BLaER1 (cell line): Measurements from ENCODE around the gene ZNF335.

Experiments used
- H3K27ac ChIP-seq: shearing (Covaris generic); formaldehyde crosslinking; 2 replicates; pipeline ENCODE4 v1.8.1; 2022
- H3K27me3 ChIP-seq: shearing (Covaris generic); formaldehyde crosslinking; 2 replicates; pipeline ENCODE4 v1.8.1; 2022
- H3K36me3 ChIP-seq: shearing (Covaris generic); formaldehyde crosslinking; 2 replicates; pipeline ENCODE4 v1.8.1; 2022
- H3K4me1 ChIP-seq: shearing (Covaris generic); formaldehyde crosslinking; 2 replicates; pipeline ENCODE4 v1.8.1; 2022
- H3K4me2 ChIP-seq: shearing (Covaris generic); formaldehyde crosslinking; 2 replicates; pipeline ENCODE4 v1.8.1; 2022
- H3K4me3 ChIP-seq: shearing (Covaris generic); formaldehyde crosslinking; 2 replicates; pipeline ENCODE4 v1.8.1; 2022
- H3K9ac ChIP-seq: shearing (Covaris generic); formaldehyde crosslinking; 2 replicates; pipeline ENCODE4 v1.8.1; 2022
- H3K9me3 ChIP-seq: shearing (Covaris generic); formaldehyde crosslinking; 2 replicates; pipeline ENCODE4 v1.8.1; 2022
- H4K20me1 ChIP-seq: shearing (Covaris generic); formaldehyde crosslinking; 2 replicates; pipeline ENCODE4 v1.8.1; 2022
- Cebpa-rat ChIP-seq: shearing (Covaris generic); IDR thresholded peaks from 2 replicates; pipeline ENCODE4 v1.8.1; 2022

Gene ZNF335

DNA sequence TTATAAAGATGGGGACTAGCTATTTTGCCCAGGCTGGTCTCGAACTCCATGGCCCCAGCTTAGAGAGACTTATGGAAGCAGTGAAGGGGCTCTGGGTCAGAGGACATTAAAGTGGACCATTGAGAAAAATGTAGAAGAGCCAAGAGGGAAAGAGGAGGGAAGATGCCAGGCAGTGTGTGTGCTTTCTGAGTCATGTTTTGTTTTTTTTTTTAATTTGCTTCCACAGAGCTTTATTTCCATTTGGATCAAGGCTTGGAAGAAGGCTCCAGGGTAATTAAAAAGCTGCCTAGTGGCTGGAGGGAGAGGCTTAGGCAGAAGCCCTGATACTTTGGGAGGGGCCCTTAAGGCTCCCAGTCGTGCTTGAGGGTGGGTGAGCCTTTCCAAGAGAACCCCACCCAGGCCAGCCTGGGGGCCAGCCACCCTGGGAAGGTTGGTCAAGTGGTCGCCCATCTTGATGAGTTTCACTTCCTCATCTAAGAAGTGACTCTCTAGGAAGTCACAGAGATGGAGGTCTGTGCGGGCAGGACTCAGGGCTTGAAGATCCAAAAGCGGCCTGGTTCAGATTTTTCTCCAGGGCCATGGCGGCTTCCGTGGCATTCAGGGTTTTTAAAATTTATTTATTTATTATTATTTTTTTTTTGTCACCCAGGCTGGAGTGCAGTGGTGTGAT is 3.0 kb upstream of the ZNF335 start:
- Histone ChIP-seq H3K27me3 (no peaks in the 10 kb centered on the region), H3K9me3 (no peaks in the 10 kb centered on the region), H3K27ac (no peak overlapping the region), H3K36me3 (no peaks in the 10 kb centered on the region), H3K4me3 (no peak overlapping the region), H3K4me2 (peak overlapping the region; percentile 16; the same call in 1 of the 2 replicates), H4K20me1 (peaks cover 7% of the 10 kb centered on the region; the same call in 1 of the 2 replicates), H3K9ac (0 out of 2 replicates have a peak overlapping the region, but pooled peaks have one; percentile 4), H3K4me1 (peaks cover 26% of the 10 kb centered on the region)
- TF ChIP-seq Cebpa-rat, result no peak

DNA sequence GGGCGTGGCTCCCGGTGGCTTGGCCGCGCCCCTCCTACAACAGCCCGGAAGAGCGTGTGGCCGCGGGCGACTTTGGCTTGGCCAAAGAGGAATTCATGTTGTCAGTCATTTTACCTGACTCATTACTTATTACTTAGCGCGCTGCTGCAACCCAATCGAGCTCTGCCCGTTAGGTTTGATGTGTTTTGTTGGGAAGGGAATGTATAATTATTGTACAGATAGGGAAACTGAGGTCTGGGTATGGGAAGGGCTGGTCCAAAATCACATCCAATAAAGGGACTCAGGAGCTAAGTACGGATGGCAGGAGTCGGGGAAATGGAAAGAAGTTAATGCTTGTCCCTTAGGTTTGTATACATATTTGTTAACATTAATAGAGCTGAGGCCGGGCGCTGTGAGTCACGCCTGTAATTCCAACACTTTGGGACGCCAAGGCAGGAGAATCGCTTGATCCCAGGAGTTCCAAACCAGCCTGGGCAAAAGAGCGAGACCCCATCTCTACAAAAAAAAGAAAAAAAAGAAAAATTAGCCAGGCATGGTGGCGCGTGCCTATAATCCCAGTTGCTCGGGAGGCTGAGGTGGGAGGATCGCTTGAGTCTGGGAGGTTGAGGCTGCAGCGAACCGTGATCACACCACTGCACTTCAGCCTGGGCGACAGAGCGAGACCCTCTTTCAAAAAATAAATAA is 639 bp upstream of the ZNF335 start:
- H3K36me3 ChIP-seq, result peaks cover 21% of the 10 kb centered on the region
- peaks cover 19% of the 10 kb centered on the region for H4K20me1 ChIP-seq
- peak overlapping the region; percentile 100 for H3K9ac ChIP-seq
- H3K27ac ChIP-seq, result peak overlapping the region; percentile 100
- H3K27me3 ChIP-seq, result no peaks in the 10 kb centered on the region
- no peak for TF ChIP-seq Cebpa-rat
- H3K4me2 ChIP-seq, result peak overlapping the region; percentile 97
- H3K4me1 ChIP-seq, result peaks cover 33% of the 10 kb centered on the region
- peak overlapping the region; percentile 85 for H3K4me3 ChIP-seq
- no peaks in the 10 kb centered on the region for H3K9me3 ChIP-seq

DNA sequence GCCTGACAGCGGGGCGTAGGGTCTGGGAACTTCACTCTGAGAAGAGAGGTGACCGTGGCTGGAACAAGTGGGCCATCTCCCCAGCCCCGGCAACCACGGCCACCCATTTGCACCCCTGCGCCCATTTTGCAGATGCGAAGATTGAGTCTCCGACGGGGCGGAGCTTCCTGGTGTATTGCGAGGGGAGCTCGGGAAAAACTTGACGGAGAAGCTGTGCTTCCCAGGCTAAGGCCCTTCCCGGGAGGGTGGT is 653 bp downstream of the ZNF335 start:
- Histone ChIP-seq H3K9ac (peak overlapping the region; percentile 100), H4K20me1 (peaks cover 19% of the 10 kb centered on the region), H3K4me2 (peak overlapping the region; percentile 97), H3K4me1 (peaks cover 33% of the 10 kb centered on the region), H3K4me3 (peak overlapping the region; percentile 85), H3K36me3 (peaks cover 34% of the 10 kb centered on the region), H3K9me3 (no peaks in the 10 kb centered on the region), H3K27ac (peak overlapping the region; percentile 100), H3K27me3 (no peaks in the 10 kb centered on the region)
- no peak for TF ChIP-seq Cebpa-rat

DNA sequence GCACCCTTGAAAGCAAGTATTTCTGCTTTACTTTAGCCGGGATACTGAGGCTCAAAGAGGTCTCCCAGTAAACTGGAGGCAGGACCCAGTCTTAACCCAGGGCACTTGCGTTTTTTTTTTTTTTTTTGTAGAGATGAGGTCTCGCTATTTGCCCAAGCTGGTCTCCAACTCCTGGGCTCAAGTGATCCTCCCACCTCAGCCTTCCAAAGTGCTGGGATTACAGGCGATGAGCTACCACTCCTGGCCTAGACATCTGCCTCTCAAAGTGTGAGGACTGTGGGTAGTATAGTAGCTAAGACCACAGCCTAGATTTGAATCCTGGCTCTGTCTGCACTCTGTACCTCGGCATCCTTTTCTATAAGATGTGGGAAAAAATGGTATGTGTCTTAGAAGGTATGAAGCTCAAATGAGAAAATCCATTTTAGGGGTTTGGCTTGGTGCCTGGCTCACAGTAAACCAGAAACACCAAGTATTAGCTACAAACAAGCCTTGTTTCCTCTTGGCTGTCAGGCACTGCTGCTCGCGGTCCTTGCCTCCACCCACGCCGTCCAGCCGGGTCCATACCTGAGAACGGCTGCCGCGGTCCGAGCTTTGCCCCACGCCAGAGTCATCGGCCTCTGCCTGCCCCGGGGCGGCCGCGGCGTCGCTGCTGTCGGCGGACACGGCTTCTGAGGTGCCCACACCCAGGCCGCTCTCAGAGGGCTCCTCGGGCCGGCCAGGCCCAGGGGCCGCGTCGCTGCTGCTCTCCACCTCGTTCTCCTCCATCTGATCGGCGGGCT is 1.2 kb downstream of the ZNF335 start:
- Histone ChIP-seq H4K20me1 (peaks cover 19% of the 10 kb centered on the region), H3K4me3 (peak overlapping the region; percentile 85), H3K9ac (peak overlapping the region; percentile 100), H3K27ac (peak overlapping the region; percentile 100), H3K36me3 (peaks cover 37% of the 10 kb centered on the region), H3K27me3 (no peaks in the 10 kb centered on the region), H3K4me1 (peaks cover 33% of the 10 kb centered on the region), H3K4me2 (peak overlapping the region; percentile 97), H3K9me3 (no peaks in the 10 kb centered on the region)
- no peak for TF ChIP-seq Cebpa-rat

DNA sequence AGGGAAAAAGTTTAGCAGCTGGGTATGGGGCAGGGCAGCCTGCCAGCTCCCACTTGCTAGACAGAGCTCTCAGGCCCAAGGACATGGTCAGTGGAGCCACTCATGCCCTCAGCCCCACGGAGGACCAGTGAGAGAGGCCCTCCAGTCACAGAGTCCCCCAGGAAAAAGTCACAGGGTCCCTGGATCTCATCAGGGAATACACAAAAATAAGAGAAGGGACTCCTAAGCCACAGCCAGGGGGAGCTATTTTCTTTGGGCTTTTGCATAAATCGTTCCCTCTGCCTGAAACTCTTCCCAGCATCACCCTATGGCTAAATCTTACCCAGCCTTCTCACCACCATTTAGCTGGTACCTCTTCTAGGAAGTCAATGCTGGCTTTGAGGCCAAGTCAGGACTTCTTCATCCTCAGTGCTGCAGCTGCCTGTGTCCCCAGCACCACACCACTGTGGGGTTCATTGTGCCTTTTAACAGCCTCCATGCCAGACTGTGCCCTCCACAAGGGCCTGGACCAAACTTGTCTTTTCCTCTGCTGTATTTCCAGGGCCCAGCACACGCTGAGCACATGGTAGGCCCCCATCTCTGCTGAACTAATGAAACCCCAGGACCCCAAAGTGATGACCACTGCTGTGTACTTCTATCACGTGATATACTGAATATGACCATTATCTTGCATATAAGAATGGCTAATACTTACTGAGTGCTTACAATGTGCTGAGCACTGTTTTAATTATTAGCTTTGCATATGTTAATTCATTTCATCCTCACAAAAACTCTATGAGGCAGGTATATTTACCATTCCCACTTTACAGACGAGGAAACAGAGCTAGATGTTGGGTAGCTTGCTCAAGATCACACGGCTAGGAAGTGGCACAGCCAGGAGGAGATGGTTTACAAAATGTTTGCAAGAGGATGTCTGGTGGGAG is 2.0 kb downstream of the ZNF335 start:
- peaks cover 23% of the 10 kb centered on the region for H4K20me1 ChIP-seq
- peak overlapping the region; percentile 85 for H3K4me3 ChIP-seq
- peaks cover 46% of the 10 kb centered on the region for H3K36me3 ChIP-seq
- peak overlapping the region; percentile 100 for H3K9ac ChIP-seq
- H3K4me1 ChIP-seq, result peaks cover 29% of the 10 kb centered on the region
- H3K9me3 ChIP-seq, result no peaks in the 10 kb centered on the region
- H3K4me2 ChIP-seq, result peak overlapping the region; percentile 97
- TF ChIP-seq Cebpa-rat, result no peak
- peak overlapping the region; percentile 100; the same call in 1 of the 2 replicates for H3K27ac ChIP-seq
- H3K27me3 ChIP-seq, result no peaks in the 10 kb centered on the region

DNA sequence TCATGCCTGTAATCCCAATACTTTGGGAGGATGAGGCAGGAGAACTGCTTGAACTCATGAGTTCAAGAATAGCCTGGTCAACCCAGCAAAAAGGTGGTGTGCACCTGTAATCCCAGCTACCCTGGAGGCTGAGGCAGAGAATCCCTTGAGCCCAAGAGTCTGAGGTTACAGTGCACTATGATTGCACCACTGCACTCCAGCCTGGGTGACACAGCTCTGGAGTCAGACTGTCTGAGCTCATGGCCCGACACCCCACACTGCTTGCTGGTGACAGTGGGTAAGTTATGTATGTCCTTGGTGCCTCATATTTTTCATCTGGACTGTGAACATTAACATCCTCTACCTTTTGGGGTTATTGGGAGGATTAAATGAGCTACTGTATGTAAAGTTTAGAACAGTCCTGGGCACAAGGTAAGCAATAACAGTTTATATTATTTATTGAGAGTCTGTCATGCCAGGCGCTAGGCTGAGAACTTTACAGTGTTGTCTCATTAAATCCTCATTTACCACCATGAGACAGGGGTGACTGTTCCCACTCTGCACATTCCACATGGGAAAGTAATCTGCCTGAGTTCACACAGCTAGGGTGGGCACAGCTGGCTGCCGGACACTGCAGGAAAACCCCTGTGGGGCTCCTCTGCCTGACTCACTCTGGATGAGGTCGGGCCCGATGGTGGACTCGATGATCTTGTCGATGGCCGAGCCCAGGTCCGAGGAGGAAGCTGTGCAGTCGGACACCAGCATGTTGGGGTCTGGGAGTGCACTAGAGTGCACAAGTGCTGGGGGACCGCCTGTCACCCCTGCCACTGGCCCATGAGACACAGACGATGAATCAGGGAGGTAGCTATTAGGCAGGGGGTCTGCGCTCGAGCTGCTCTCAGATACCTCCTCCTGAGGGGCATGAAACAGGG is 2.9 kb downstream of the ZNF335 start:
- H3K9ac ChIP-seq, result 0 out of 2 replicates have a peak overlapping the region, but pooled peaks have one; percentile 15
- 0 out of 2 replicates have a peak overlapping the region, but pooled peaks have one; percentile 26 for H3K27ac ChIP-seq
- peak overlapping the region; percentile 97 for H3K4me2 ChIP-seq

DNA sequence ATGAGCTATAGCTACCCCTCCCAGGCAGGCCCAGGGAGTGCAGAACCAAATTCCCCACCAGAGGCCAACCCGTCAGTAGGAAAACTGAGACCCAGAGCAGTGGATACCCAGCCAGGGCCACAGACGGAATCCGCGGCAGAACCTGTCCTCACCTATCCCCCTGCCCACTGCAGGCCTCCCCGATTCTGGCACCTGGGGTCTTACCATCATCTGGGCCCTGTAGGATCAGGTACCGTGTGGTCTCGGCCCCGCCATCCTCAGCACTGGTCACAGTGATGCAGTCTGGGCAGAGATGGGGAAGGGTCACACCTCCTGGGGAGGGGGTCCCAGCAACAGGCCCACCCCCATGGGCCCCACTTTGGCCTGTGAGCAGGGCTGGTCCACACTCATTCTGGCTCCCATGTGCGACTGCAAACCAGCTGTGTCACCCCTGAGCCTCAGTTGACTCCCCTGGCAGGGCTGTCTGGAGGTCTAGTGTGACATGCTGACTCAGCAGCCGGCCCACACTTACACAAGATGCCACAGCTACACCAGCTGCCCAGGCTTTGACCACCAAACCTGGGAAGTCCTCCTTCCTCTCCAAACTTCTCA is 3.8 kb downstream of the ZNF335 start:
- Histone ChIP-seq H3K4me1 (peaks cover 40% of the 10 kb centered on the region), H3K9me3 (no peaks in the 10 kb centered on the region), H3K27ac (no peak overlapping the region), H3K4me3 (no peak overlapping the region), H3K27me3 (no peaks in the 10 kb centered on the region), H4K20me1 (peaks cover 41% of the 10 kb centered on the region), H3K36me3 (peaks cover 61% of the 10 kb centered on the region), H3K4me2 (no peak overlapping the region), H3K9ac (no peak overlapping the region)
- TF ChIP-seq Cebpa-rat, result no peak

More for the DNA sequence above, 2.9 kb downstream of the ZNF335 start:
- Histone ChIP-seq H3K36me3 (peaks cover 55% of the 10 kb centered on the region), H3K9me3 (no peaks in the 10 kb centered on the region), H3K4me1 (peaks cover 31% of the 10 kb centered on the region), H4K20me1 (peaks cover 32% of the 10 kb centered on the region), H3K4me3 (no peak overlapping the region), H3K27me3 (no peaks in the 10 kb centered on the region)
- TF ChIP-seq Cebpa-rat, result no peak

DNA sequence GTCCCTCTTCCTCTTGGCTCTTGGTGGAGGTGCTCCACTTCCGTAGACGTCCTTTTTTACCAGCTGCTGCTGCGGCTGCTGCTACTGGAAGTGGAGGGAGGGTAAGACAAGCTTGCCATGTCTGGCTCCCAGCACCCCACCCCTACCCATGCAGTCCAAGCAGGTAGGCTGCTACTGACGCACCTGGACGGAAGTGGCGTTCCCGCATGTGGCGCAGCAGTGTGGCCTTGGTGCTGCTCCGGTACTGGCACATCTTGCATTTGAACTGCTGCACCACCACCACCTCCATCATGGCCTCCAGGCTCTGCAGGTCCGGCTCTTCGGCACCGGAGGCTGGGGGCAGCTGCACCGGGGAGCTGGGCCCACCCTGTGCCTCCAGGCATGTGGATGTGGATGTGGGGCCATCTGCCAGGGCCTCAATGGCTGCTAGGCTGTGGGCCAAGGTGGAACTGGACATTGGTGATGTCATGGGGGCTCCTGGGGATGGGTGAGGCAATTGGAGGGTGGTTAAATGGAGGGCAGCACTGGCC is 4.4 kb downstream of the ZNF335 start:
- H3K27me3 ChIP-seq, result no peaks in the 10 kb centered on the region
- TF ChIP-seq Cebpa-rat, result no peak
- peaks cover 44% of the 10 kb centered on the region for H4K20me1 ChIP-seq
- no peak overlapping the region for H3K4me2 ChIP-seq
- no peak overlapping the region for H3K27ac ChIP-seq
- H3K9ac ChIP-seq, result no peak overlapping the region
- H3K4me3 ChIP-seq, result no peak overlapping the region
- peaks cover 41% of the 10 kb centered on the region for H3K4me1 ChIP-seq
- peaks cover 61% of the 10 kb centered on the region for H3K36me3 ChIP-seq
- H3K9me3 ChIP-seq, result no peaks in the 10 kb centered on the region
